Measurements from ENCODE around the gene ALMS1.

GRCh38 chr2:73564986-73565385, 179.3 kb downstream of the ALMS1 start:
- TF ChIP-seq, protein P1, sequence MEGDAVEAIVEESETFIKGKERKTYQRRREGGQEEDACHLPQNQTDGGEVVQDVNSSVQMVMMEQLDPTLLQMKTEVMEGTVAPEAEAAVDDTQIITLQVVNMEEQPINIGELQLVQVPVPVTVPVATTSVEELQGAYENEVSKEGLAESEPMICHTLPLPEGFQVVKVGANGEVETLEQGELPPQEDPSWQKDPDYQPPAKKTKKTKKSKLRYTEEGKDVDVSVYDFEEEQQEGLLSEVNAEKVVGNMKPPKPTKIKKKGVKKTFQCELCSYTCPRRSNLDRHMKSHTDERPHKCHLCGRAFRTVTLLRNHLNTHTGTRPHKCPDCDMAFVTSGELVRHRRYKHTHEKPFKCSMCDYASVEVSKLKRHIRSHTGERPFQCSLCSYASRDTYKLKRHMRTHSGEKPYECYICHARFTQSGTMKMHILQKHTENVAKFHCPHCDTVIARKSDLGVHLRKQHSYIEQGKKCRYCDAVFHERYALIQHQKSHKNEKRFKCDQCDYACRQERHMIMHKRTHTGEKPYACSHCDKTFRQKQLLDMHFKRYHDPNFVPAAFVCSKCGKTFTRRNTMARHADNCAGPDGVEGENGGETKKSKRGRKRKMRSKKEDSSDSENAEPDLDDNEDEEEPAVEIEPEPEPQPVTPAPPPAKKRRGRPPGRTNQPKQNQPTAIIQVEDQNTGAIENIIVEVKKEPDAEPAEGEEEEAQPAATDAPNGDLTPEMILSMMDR (IDR thresholded peaks at IDR 0.05), result no peak
- TF ChIP-seq POLR2AphosphoS5 (IDR thresholded peaks at IDR 0.05), result no peak
- no peak for TF ChIP-seq EP300 (IDR thresholded peaks at IDR 0.05)
